Activated gamma-delta T cell (primary cell): ENCODE data around the gene ZNF282.

Experiments used
- DNase-seq: peaks from one replicate; lab custom pipeline; 2025; lab: John Stamatoyannopoulos, UW
- total RNA-seq, 2 donors: gene quantifications; one replicate each; lab custom pipeline; 2026; lab: John Stamatoyannopoulos, UW

The ZNF282 gene
- 31.7 to 41.4 reads per million in 2 donors for total RNA-seq

DNA sequence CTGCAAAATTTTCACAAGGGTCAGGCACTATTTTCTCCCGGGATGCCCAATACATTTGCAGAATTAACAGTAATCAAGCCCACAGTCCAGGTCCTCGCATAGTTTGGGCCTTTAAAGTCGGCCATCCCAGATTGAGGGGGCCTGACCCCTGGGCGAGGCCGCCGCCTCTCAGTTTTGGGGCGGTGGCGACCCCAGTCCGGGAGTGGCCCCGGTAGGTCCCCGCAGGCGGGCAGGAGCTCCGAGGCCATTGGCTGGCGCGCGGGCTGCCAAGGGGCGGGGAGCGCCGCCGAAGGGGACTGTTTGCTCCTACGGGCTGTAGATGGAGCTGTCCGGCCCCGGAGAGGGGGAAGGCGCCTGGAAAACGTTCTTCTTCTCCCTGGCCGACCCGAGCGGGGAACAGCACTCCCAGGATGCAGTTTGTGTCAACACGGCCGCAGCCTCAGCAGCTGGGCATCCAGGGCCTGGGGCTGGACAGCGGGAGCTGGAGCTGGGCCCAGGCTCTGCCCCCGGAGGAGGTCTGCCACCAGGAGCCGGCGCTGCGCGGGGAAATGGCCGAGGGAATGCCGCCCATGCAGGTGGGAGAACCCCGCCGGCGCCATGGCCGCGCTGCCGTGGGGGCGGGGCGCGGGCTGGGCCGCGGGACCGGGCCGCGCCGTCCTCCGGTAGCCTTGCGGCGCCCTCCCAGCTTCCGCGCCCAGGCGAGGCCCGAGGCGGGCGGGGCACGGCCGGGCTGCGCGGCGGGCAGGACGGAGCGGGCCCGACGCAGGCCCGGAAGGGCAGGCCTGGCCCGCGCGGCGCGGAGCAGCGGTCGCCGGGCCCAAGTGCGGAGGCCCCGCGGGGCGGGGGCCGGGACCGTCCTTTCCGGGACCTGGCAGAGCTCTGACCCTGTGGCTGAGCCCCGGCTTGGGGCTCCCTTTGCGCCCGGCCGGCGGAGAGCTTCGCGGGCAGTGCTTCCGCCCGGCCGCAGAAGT is at the start of gene ZNF282:
ZNF282 (plus strand) TSS at position 367 of the 971 bp plus-strand sequence; CDS start at position 411, 44 bp downstream.
- DNase-seq = peak; percentile 50

DNA sequence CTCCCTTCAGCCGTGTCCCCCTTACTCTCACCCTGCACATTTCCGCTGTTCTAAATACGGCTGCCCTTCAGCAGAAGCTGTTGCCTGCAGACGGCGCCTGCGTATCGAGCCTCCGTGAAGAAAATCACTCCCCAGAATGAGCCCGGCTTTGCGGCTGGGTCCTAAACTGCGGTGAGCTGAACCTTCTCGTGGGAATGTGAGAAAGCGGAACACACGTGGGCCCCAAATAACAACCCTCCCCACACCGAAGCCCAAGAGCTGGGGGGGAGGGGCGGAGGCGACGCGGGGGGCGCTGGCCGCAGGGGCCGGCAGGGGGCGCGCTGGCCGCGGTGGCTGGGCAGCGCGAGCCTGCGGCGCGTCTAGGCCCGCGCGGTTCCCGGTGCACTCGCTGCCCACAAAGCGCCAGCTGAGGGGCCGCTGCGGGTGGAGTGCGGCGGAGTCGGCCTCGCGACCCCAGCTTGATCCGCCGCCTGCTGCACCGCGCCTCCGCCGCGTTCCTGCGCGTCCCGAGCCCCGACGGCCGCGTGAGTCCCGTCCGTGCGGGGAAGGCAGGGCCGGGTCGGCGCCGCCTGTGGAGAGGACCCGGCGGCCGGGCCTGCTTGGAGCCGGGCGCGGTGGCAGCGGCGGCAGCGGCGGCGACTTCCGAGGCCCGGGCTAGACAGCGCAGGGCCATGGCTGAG is 48.1 kb upstream of the ZNF282 start, which contains the start of gene ZNF398:
ZNF398 (plus strand) TSS at position 382 of the 680 bp plus-strand sequence; CDS start at position 672, 290 bp downstream.
- peak; percentile 67 for DNase-seq

DNA sequence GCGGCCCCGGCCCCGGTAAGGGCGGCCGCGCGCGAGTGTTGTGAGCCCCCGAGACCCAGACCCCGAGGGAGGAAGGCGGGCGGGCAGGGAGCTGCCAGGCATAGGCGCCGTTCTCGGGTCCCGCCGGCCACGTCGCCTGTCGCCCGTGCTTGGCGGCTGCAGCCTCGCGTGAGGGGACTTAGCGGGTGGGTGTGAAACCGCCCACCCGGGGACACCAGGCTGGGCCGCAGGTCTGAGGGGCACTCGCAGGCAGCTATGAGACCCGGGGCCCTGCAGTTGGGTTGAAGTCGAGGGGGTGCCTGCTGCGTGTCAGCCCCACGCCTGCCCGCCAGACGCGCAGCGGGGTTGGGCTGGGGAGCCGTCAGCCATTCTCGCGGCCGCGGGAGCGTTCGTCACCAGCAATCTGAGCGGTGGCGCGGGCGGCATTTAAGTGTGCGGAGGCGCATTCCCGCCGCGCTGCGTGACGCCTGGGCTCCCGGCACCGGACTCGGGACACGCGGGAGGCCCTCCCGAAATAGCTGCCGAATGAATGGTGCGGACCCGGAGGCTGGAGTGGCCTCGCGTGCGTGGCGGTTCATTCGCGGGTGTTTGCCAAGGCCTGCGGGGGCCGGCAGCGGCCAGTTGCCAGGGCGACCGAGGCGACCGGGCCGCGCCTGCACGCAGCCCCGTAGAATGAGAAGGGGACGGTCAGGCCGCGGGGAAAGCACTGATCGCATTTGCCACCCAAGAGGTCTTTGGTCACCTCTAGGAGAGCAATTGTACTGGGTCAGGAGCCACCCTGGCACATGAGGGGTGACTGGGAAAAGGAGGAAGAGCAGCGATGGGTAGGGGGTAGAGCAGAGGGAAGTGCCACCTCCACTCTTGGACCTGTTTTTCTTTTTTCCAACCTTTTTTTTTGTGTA is 47.3 kb upstream of the ZNF282 start:
- DNase-seq = peak; percentile 65

GRCh38 chr7:149150981-149151380 is 44.4 kb upstream of the ZNF282 start:
- no peak for DNase-seq

GRCh38 chr7:149153346-149153745 is 42.0 kb upstream of the ZNF282 start:
- no peak for DNase-seq

GRCh38 chr7:149154056-149154455 is 41.3 kb upstream of the ZNF282 start:
- DNase-seq = no peak

DNA sequence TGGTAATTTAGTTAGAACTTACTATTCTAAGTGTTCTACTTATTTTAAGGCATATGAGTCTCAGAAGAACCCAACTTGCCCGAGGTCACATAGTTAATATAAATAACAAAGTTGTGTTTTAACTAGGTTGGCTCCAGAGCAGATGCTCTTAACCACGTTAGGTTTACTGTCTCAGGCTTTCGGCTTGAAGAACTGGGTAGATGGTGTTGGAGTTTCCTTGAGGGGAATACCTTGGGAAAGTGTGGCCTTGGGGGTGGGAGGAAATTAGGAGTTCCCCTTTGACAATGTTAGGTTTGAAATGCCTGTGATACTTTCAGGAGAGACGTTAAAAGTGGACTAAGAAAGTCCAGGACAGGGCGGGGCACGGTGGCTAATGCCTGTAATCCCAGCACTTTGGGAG is 38.4 kb upstream of the ZNF282 start:
- no peak for DNase-seq

DNA sequence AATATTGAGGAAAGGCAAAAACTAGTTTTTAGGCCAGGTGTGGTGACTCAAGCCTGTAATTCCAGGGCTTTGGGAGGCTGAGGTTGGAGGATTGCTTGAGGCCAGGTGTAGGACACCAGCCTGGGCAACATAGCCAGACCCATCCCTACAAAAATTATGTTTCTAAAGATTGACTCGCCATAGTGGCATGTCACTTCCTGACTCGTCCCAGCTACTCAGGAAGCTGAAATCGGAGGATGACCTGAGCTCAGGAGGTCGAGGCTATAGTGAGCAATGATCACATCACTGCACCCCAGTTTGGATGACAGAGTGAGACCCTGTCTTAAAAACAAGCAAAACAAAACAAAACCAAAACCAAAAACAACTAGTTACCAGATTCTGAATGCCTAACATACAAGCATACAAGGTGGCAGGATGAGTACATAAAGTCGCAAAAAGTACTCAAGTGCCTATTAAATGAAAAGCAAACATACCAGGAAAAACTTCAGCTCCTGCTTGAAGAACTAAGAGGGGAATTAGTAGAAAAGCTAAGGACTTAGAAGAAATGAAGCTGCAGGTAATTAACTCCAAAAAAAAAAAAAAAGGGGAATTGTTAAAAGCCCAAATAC is 34.0 kb upstream of the ZNF282 start:
- DNase-seq = no peak

- no peak for DNase-seq
Observed at GRCh38 chr7:149166142-149166541, 29.2 kb upstream of the ZNF282 start.

DNA sequence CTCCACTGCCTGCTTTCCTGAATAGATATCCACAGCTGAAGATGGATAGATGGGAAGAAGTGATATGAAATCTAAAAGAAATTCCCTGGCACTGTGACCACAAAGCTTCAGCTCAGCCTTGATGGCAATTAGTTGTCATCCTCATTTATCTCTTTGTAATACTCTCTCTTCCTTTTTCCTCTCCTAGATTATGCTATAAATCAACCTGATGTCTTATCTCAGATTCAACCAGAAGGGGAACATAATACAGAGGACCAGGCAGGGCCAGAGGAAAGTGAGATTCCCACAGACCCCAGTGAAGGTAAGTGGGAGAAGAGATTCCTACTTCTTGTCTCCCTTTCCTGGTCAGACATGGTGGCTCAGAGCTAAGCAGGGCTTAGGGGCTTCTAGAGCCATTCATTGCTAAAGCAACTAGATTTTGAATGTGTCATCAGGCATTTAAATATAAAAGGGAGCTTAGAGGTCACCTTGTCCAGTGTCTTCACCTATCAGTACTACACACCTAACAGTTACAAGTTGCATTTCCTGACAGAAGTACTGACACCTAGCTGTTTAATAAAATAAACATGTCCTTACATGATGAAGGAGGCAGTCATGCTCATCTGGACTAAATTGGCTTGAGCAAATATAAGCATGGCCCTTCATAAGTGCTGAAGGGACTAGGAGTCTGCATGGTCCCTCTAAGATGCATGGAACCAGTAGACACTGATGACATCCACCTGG is 28.6 kb upstream of the ZNF282 start:
- DNase-seq = no peak

GRCh38 chr7:149171892-149172533 is 23.3 kb upstream of the ZNF282 start:
- DNase-seq = no peak

DNA sequence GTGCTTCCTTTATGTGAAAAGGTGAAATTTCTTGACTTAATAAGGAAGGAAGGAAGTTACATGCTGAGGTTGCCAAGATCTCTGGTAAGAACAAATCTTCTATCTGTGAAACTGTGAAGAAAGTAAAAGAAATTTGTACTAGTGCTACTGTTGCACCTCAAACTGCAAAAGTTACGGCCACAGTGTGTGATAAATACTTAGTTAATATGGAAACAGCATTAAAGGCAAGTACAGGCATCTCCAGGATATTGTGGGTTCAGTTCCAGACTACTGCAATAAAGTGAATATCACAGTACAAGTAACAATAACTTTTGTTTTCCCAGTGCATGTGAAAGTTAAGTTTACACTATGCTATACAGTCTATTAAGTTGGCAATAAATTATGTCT is 22.8 kb upstream of the ZNF282 start:
- DNase-seq = no peak

DNA sequence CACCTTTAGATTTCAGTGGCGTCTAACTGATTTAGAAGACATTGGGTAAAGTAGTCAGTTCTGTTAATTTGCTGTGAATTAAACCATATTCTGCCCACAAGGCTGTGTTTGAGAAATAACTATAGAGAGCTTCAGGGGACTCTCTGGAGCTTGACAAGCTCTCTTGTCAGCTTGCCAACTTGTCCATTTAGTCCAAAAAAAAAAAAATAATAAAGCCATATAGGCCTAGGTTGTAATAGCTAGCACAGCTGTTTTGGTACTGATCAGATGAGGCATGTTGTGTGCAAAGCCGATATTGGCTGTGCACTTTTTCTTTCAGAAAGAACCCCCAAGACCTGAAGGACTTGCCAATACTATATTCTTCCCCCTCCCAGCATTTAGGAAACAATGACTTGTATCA is 20.2 kb upstream of the ZNF282 start:
- DNase-seq = no peak

DNA sequence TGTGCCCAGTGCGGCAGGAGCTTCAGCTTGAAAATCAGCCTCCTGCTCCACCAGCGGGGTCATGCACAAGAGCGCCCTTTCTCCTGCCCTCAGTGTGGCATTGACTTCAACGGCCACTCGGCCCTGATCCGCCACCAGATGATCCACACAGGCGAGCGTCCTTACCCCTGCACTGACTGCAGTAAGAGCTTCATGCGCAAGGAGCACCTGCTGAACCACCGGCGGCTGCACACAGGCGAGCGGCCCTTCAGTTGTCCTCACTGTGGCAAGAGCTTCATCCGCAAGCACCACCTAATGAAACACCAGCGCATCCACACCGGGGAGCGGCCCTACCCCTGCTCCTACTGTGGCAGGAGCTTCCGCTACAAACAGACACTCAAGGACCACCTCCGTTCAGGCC is 16.1 kb upstream of the ZNF282 start:
- no peak for DNase-seq

DNA sequence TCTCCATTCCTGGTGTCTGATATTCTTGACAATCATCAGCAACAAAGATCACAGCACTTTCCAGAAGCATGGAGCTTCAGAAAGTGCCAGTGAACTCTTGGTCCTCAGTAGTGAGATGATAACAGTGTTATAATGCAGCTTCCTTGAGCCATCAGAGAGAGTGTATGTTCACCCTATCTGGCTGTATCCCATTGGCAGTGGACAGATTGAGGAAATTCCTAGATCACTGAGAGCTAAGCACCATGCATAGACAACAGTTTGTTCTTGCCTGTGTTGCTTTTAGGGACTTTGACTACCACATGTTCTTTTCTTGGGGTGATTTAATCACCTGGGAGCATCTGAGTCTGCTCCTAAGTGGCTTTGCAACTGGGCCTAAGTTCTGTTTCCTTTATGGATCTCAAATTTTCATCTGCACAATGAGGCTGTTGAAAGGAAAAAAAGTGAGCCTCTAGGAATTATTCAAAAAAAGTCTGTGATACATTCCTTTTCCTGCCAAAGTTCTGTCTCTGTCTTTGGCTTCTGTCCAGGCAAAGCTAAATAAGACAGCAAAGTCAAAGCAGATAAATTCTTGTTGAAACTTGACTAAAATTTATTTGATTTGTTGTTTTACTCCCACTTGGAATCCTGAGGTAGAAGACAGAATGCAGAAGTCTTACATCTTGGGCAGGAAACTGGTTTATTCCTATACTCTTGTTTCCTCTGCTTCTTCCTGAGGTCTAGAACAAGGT is 14.5 kb upstream of the ZNF282 start:
- DNase-seq = no peak

DNA sequence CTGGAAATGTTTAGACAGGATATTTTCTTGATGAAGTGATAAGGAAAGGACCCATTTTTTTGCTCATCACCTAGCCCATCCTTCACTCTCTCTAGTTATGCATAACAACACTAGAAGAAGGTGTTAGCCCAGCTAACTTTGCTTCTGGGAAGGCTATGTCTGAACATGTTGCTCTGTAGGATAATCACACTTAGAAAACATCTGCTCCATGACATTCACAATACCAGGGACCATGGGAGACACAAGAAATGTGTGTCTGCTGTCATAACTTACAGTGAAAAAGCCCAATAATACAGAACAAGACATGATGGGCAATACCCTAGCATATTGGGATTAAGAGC is 13.9 kb upstream of the ZNF282 start:
- no peak for DNase-seq

DNA sequence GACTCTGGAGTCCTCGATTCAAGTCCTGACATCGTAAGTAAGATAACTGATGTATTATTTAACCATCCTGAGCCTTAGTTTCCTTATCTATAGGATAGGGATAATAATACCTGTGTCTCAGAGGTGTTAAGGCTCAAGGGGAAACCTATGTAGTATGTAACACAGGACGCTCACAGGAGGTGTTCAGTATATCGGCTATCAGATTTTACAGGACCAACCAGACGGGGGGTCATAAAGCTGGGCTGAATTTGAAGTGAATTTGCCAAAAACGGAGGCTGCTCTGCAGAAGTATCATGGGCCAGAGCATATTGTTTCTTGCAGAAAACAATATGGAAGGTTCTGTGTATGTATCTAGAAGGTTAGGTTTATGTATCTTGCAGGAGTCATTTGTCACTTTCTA is 11.1 kb upstream of the ZNF282 start:
- DNase-seq = no peak

GRCh38 chr7:149188213-149188612 is 7.1 kb upstream of the ZNF282 start:
- no peak for DNase-seq

- no peak for DNase-seq
Observed at GRCh38 chr7:149188637-149189259, 6.6 kb upstream of the ZNF282 start.
